Endodermal cell (in vitro differentiated cells): Measurements from ENCODE around the gene TSPO. TPM values are rescaled to one million over a fixed set of nuclear protein-coding genes. Genes with fewer than 3 reads are reported as not detected.

Experiments
- DNase-seq: peaks from one replicate; pipeline ENCODE4 v3.0.0-alpha.2; 2017
- H3K27ac ChIP-seq: 2 replicates; pipeline ENCODE4 v1.5.1; 2013; ENCODE audit warnings: mild to moderate bottlenecking, low read depth, low read length, moderate library complexity
- H3K27me3 ChIP-seq: 2 replicates; pipeline ENCODE4 v1.6.1; 2013; ENCODE audit warnings: mild to moderate bottlenecking, low read length, moderate library complexity; ENCODE audit not compliant: insufficient read depth, control insufficient read depth, poor library complexity, severe bottlenecking
- H3K36me3 ChIP-seq: 2 replicates; pipeline ENCODE4 v1.7.0; 2013; ENCODE audit warnings: mild to moderate bottlenecking, low read length, moderate library complexity; ENCODE audit not compliant: control insufficient read depth, insufficient read depth
- H3K4me1 ChIP-seq: one replicate; pipeline ENCODE4 v1.7.0; 2013; ENCODE audit warnings: low read length; ENCODE audit not compliant: control insufficient read depth, insufficient read depth
- H3K4me3 ChIP-seq: 2 replicates; pipeline ENCODE4 v1.5.1; 2013; ENCODE audit warnings: mild to moderate bottlenecking, low read length, moderate library complexity
- H3K9ac ChIP-seq: 2 replicates; pipeline ENCODE4 v1.6.1; 2013; ENCODE audit warnings: mild to moderate bottlenecking, low read length, moderate library complexity; ENCODE audit not compliant: poor library complexity, severe bottlenecking; ENCODE audit errors: extremely low read depth
- H3K9me3 ChIP-seq: 2 replicates; pipeline ENCODE4 v1.6.1; 2013; ENCODE audit warnings: mild to moderate bottlenecking, low read length, moderate library complexity; ENCODE audit not compliant: control insufficient read depth
- H3K27ac Mint-ChIP-seq: 2 replicates; pipeline ENCODE4 v1.8.0; 2020; ENCODE audit warnings: mixed read lengths
- H3K27me3 Mint-ChIP-seq: 2 replicates; pipeline ENCODE4 v1.8.0; 2021; ENCODE audit warnings: mild to moderate bottlenecking, mixed read lengths; ENCODE audit not compliant: insufficient read depth
- H3K36me3 Mint-ChIP-seq: 2 replicates; pipeline ENCODE4 v1.8.0; 2020; ENCODE audit warnings: low read depth, mixed read lengths
- H3K4me1 Mint-ChIP-seq: 2 replicates; pipeline ENCODE4 v1.8.0; 2020; ENCODE audit warnings: mixed read lengths
- H3K4me3 Mint-ChIP-seq: 2 replicates; pipeline ENCODE4 v1.8.0; 2020; ENCODE audit warnings: mild to moderate bottlenecking, moderate library complexity, mixed read lengths
- H3K9me3 Mint-ChIP-seq: 2 replicates; pipeline ENCODE4 v1.8.0; 2020; ENCODE audit warnings: mild to moderate bottlenecking, mixed read lengths
- WGBS, 2 experiments: methylation state at CpG; one replicate each; pipeline versions ENCODE4 v1.1.5 to v1.1.7; 2013; ENCODE audit warnings: missing lambda C conversion rate in 2 of 2, mixed read lengths in 1 of 2; ENCODE audit not compliant: insufficient coverage in 1 of 2, insufficient read length in 1 of 2; 5-methylcytosine and 5-hydroxymethylcytosine counted together
- total RNA-seq, 2 donors: library from RNA; stranded (reverse); fragmentation: NEBNext Ultra II Directional in 1 of 2; extraction: Animal tissue kit (Norgen Biotek cat#: 25700) in 1 of 2; gene quantifications; 2 replicates in 1 of 2; 3 replicates in 1 of 2; pipeline ENCODE4 v1.2.1, GENCODE V29; 2021
- TF ChIP-seq, protein P1 (sequence below): fragments of 200-600 bp; sonication (generic); conservative IDR thresholded peaks from 2 replicates; pipeline ENCODE4 v1.5.0; 2021; ENCODE audit warnings: antibody characterized with exemption, mild to moderate bottlenecking

Gene TSPO
- total RNA-seq, 2 donors from 2014 or later = 9.6 to 12.3 TPM

DNA sequence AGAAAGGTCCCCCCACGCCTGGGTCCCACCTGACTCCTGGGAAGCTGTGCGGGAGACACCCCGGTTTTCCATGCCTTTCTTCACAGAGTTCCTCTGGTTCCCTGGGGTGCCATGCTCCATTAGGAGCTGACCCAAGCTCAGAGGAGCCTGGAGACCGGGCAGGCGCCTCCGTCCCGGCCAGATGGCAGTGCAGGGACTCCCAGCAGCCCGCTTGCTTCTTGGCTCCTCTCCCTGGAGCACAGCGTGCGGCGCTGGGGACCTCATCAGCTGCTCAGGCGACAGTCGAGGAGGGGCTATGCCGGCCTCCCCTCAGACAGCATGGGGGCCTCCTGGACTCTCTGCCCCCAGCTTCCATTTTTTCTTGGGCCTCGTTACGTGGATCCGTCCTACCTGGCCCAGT is 48.7 kb downstream of the TSPO start:
- H3K27ac Mint-ChIP-seq = no peak overlapping the region
- H3K9me3 ChIP-seq = no peaks in the 10 kb centered on the region
- H3K27me3 ChIP-seq = no peaks in the 10 kb centered on the region
- H3K27ac ChIP-seq = no peak overlapping the region
- no peaks in the 10 kb centered on the region for H3K36me3 Mint-ChIP-seq
- no peaks in the 10 kb centered on the region for H3K4me1 ChIP-seq
- peaks cover 2% of the 10 kb centered on the region for H3K4me1 Mint-ChIP-seq
- TF ChIP-seq, protein P1, sequence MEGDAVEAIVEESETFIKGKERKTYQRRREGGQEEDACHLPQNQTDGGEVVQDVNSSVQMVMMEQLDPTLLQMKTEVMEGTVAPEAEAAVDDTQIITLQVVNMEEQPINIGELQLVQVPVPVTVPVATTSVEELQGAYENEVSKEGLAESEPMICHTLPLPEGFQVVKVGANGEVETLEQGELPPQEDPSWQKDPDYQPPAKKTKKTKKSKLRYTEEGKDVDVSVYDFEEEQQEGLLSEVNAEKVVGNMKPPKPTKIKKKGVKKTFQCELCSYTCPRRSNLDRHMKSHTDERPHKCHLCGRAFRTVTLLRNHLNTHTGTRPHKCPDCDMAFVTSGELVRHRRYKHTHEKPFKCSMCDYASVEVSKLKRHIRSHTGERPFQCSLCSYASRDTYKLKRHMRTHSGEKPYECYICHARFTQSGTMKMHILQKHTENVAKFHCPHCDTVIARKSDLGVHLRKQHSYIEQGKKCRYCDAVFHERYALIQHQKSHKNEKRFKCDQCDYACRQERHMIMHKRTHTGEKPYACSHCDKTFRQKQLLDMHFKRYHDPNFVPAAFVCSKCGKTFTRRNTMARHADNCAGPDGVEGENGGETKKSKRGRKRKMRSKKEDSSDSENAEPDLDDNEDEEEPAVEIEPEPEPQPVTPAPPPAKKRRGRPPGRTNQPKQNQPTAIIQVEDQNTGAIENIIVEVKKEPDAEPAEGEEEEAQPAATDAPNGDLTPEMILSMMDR = no peak
- no peak overlapping the region for H3K4me3 ChIP-seq
- H3K9ac ChIP-seq = no peak overlapping the region
- peaks cover 5% of the 10 kb centered on the region for H3K27me3 Mint-ChIP-seq
- WGBS, 2 experiments = 95 to 99% methylated on average over 12 to 17 of the region's 17 CpGs
- H3K36me3 ChIP-seq = no peaks in the 10 kb centered on the region
- no peaks in the 10 kb centered on the region for H3K9me3 Mint-ChIP-seq
- H3K4me3 Mint-ChIP-seq = no peak overlapping the region
- DNase-seq = no peak

DNA sequence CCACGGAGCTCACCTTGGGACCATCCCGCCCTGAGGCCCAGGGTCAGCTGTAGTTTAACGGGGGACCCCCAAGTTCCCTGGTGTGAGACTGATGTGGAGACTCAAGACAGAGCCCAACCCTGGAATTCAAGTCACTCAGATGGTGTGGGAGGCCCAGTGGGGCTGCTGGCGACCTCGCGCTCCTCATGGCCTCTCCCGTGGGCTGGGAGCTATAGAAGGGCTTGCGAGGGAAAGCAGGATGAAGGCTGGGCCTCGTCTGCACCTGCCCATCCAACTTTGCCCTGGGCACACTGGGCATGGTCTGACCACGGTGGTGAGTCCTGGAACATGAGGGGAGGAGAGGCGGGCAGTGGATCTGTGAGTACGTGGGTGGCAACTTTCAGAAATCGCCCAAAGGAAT is 49.2 kb downstream of the TSPO start:
- Mint-ChIP-seq H3K27ac (no peak overlapping the region), H3K9me3 (no peaks in the 10 kb centered on the region), H3K4me1 (peaks cover 2% of the 10 kb centered on the region), H3K4me3 (no peak overlapping the region), H3K36me3 (no peaks in the 10 kb centered on the region), H3K27me3 (peaks cover 5% of the 10 kb centered on the region)
- no peak overlapping the region for H3K9ac ChIP-seq
- H3K27me3 ChIP-seq = no peaks in the 10 kb centered on the region
- H3K4me1 ChIP-seq = no peaks in the 10 kb centered on the region
- H3K4me3 ChIP-seq = no peak overlapping the region
- H3K27ac ChIP-seq = no peak overlapping the region
- no peak for DNase-seq
- H3K9me3 ChIP-seq = no peaks in the 10 kb centered on the region
- no peaks in the 10 kb centered on the region for H3K36me3 ChIP-seq
- 91 to 97% methylated on average over 11 to 13 of the region's 13 CpGs for WGBS, 2 experiments
- TF ChIP-seq, protein P1 = no peak

DNA sequence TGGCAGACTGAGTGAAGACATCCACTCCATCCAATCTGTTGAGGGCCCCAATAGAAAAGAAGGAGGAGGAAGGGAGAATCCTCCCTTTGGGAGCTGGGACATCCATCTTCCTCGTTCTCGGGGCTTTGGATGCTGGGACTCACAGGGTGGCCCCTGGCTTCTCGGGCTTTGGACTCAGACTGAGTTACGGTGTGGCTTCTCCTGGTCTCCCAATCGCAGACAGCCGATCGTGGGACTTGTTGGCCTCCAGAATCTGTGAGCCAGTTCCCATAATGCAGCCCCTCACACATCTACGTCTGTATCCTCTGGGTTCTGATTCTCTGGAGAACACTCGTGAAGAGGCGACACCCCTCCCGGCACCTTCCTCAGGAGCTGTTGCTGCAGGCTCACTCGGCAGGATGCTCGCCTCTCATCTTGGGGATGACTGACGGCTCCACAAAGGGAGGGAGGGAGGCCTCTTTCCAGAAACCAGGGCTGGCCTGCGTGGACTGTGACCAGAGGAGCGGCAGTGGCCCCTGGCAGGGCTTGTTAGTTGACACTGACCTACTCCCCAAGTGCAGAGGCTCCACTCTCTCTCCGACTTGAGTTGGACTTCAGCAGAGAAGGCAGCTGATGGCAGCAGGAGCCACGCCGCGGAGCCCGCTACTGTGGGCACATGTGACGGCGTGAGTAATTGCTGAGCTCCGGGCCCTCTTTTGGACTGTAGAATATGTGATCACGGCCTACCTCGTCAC is 50.3 kb downstream of the TSPO start:
- no peaks in the 10 kb centered on the region for H3K36me3 ChIP-seq
- H3K9me3 Mint-ChIP-seq = no peaks in the 10 kb centered on the region
- H3K27me3 ChIP-seq = no peaks in the 10 kb centered on the region
- H3K9ac ChIP-seq = no peak overlapping the region
- peaks cover 5% of the 10 kb centered on the region for H3K27me3 Mint-ChIP-seq
- no peaks in the 10 kb centered on the region for H3K36me3 Mint-ChIP-seq
- no peak overlapping the region for H3K4me3 ChIP-seq
- DNase-seq = no peak
- TF ChIP-seq, protein P1 = no peak
- H3K4me1 ChIP-seq = no peaks in the 10 kb centered on the region
- H3K9me3 ChIP-seq = no peaks in the 10 kb centered on the region
- H3K27ac ChIP-seq = no peak overlapping the region
- H3K27ac Mint-ChIP-seq = no peak overlapping the region
- peaks cover 2% of the 10 kb centered on the region for H3K4me1 Mint-ChIP-seq
- WGBS, 2 experiments = 92 to 94% methylated on average over 20 to 26 of the region's 26 CpGs
- no peak overlapping the region for H3K4me3 Mint-ChIP-seq
